ENCODE results near the gene AIG1.
"Not testable (repeated sequence)": the region's sequence is repeated elsewhere in the genome, so short reads cannot be mapped to it uniquely, and the experiment has no call there.

The AIG1 gene

GRCh38 chr6:143160439-143161220 lies 99.9 kb downstream of the AIG1 start:
- in situ Hi-C loops (cut with HindIII; ENCODE audit: low sequenced_read_pairs): no loop called here

- in situ Hi-C loops (cut with HindIII; ENCODE audit: low sequenced_read_pairs): no loop called here
These were observed 102.9 kb downstream of the AIG1 start for GRCh38 chr6:143163621-143164020.

GRCh38 chr6:143164565-143165105 lies 103.9 kb downstream of the AIG1 start:
- in situ Hi-C loops (cut with HindIII; ENCODE audit: low sequenced_read_pairs): no loop called here

GRCh38 chr6:143165315-143165855 lies 104.7 kb downstream of the AIG1 start:
- in situ Hi-C loops (cut with HindIII; ENCODE audit: low sequenced_read_pairs): no loop called here

GRCh38 chr6:143166247-143166695 lies 105.6 kb downstream of the AIG1 start:
- in situ Hi-C loops (cut with HindIII; ENCODE audit: low sequenced_read_pairs): no loop called here

GRCh38 chr6:143167224-143167623 lies 106.5 kb downstream of the AIG1 start:
- in situ Hi-C loops (cut with HindIII; ENCODE audit: low sequenced_read_pairs): no loop called here

- in situ Hi-C loops (cut with HindIII; ENCODE audit: low sequenced_read_pairs): not testable (repeated sequence)
These were observed 107.7 kb downstream of the AIG1 start for GRCh38 chr6:143168396-143168816.

- in situ Hi-C loops (cut with HindIII; ENCODE audit: low sequenced_read_pairs): no loop called here
These were observed 108.8 kb downstream of the AIG1 start for GRCh38 chr6:143169440-143169839.

GRCh38 chr6:143174516-143174915 lies 113.8 kb downstream of the AIG1 start:
- in situ Hi-C loops (cut with HindIII; ENCODE audit: low sequenced_read_pairs): no loop called here

- in situ Hi-C loops (cut with HindIII; ENCODE audit: low sequenced_read_pairs): no loop called here
These were observed 114.3 kb downstream of the AIG1 start for GRCh38 chr6:143174951-143175350.

- in situ Hi-C loops (cut with HindIII; ENCODE audit: low sequenced_read_pairs): no loop called here
These were observed 115.7 kb downstream of the AIG1 start for GRCh38 chr6:143176090-143177021.

GRCh38 chr6:143177706-143178105 lies 117.0 kb downstream of the AIG1 start:
- in situ Hi-C loops (cut with HindIII; ENCODE audit: low sequenced_read_pairs): no loop called here

- in situ Hi-C loops (cut with HindIII; ENCODE audit: low sequenced_read_pairs): no loop called here
These were observed 118.4 kb downstream of the AIG1 start for GRCh38 chr6:143179096-143179495.

- in situ Hi-C loops (cut with HindIII; ENCODE audit: low sequenced_read_pairs): no loop called here
These were observed 119.4 kb downstream of the AIG1 start for GRCh38 chr6:143179901-143180612.

- in situ Hi-C loops (cut with HindIII; ENCODE audit: low sequenced_read_pairs): no loop called here
These were observed 120.1 kb downstream of the AIG1 start for GRCh38 chr6:143180826-143181225.

GRCh38 chr6:143183666-143184065 lies 123.0 kb downstream of the AIG1 start:
- in situ Hi-C loops (cut with HindIII; ENCODE audit: low sequenced_read_pairs): no loop called here

GRCh38 chr6:143185288-143185687 lies 124.6 kb downstream of the AIG1 start:
- in situ Hi-C loops (cut with HindIII; ENCODE audit: low sequenced_read_pairs): no loop called here

- in situ Hi-C loops (cut with HindIII; ENCODE audit: low sequenced_read_pairs): no loop called here
These were observed 126.7 kb downstream of the AIG1 start for GRCh38 chr6:143187238-143187923.

GRCh38 chr6:143188292-143188691 lies 127.6 kb downstream of the AIG1 start:
- in situ Hi-C loops (cut with HindIII; ENCODE audit: low sequenced_read_pairs): no loop called here

- in situ Hi-C loops (cut with HindIII; ENCODE audit: low sequenced_read_pairs): no loop called here
These were observed 130.7 kb downstream of the AIG1 start for GRCh38 chr6:143191361-143191760.

Measured in DLD1 (cell line).